Heart right ventricle (tissue), 16 donors: ENCODE data around the gene PLEKHM3. TPM values are rescaled to one million over a fixed set of nuclear protein-coding genes. Genes with fewer than 3 reads are reported as not detected.

Experiments used
- ATAC-seq, 8 donors: fragments of 200-7000 bp; cut with Tn5 transposase; one replicate each; pipeline ENCODE4 v1.9.1; 2020; ENCODE audit warnings: mild to moderate bottlenecking in 8 of 8, moderate library complexity in 8 of 8, moderate number of reproducible peaks in 1 of 8
- DNase-seq, 2 donors: peaks; one replicate each; pipeline ENCODE4 v3.0.0-alpha.2; 2020
- H3K27ac ChIP-seq, 10 donors: fragments of 200-600 bp; sonication (generic) in 2 of 10; one replicate each; pipeline versions ENCODE4 v1.5.0 to v1.8.0; 2020 to 2022; ENCODE audit warnings: mild to moderate bottlenecking in 3 of 10
- H3K27me3 ChIP-seq, 7 donors: fragments of 200-600 bp; one replicate each; pipeline ENCODE4 v1.8.0; 2021 to 2022; ENCODE audit warnings: mild to moderate bottlenecking in 2 of 7
- H3K36me3 ChIP-seq, 9 donors: fragments of 200-600 bp; sonication (generic) in 1 of 9; one replicate each; pipeline versions ENCODE4 v1.5.0 to v1.8.0; 2020 to 2022; ENCODE audit warnings: mild to moderate bottlenecking in 2 of 9
- H3K4me1 ChIP-seq, 9 donors: fragments of 200-600 bp; sonication (generic) in 1 of 9; one replicate each; pipeline versions ENCODE4 v1.5.0 to v1.8.0; 2020 to 2022; ENCODE audit warnings: mild to moderate bottlenecking in 4 of 9
- H3K4me3 ChIP-seq, 10 donors: fragments of 200-600 bp; sonication (generic) in 2 of 10; one replicate each; pipeline versions ENCODE4 v1.5.0 to v1.8.0; 2020 to 2022; ENCODE audit warnings: mild to moderate bottlenecking in 7 of 10, moderate library complexity in 2 of 10
- H3K9me3 ChIP-seq, 11 donors: fragments of 200-600 bp in 10 of 11; sonication (generic) in 2 of 11; one replicate each; pipeline versions ENCODE4 v1.5.0 to v1.8.0; 2013 to 2022; ENCODE audit warnings: mild to moderate bottlenecking in 2 of 11, control low read depth in 1 of 11, moderate library complexity in 1 of 11
- WGBS, 2 donors: extraction: QIAGEN DNeasy Blood & Tissue Kit; methylation state at CpG; one replicate each; pipeline ENCODE4 v1.1.7; 2013; ENCODE audit warnings: inconsistent platforms in 1 of 2; 5-methylcytosine and 5-hydroxymethylcytosine counted together
- intact Hi-C, 10 donors: fragments of 100-400 bp; cut with DNase I; formaldehyde crosslinking; loops; one replicate each; pipeline versions ENCODE4 v1.11.1 to v1.14.2; 2022
- polyA plus RNA-seq, 2 donors: library from polyadenylated mRNA; stranded (reverse); fragments of 200-250 nt; gene quantifications; one replicate each; pipeline ENCODE4 v1.2.3, GENCODE V29; 2013
- total RNA-seq, 10 donors: library from RNA; stranded (reverse); fragmentation: NEBNext Ultra II Directional in 3 of 10; extraction: Animal tissue kit (Norgen Biotek cat#: 25700) in 3 of 10; gene quantifications; one replicate each; pipeline versions ENCODE4 v1.2.1 to v1.2.4, GENCODE V29; 2021 to 2023
- TF ChIP-seq, protein P1 (sequence below), 9 donors: fragments of 200-600 bp; sonication (generic) in 2 of 9; IDR thresholded peaks; one replicate each; pipeline versions ENCODE4 v1.5.0 to v1.8.0; 2021 to 2022; ENCODE audit warnings: antibody characterized with exemption in 9 of 9, mild to moderate bottlenecking in 5 of 9, moderate library complexity in 1 of 9
- donor health status: Arrhythmogenic right ventricular cardiomyopathy.
- donor health status: ischemic (EF 13 %, LVEDD 7.1; RV severe dilation, severe dysfunction).
- donor health status: healthy with polysubstance abuse.
- donor health status: DM: no; HTN: yes; CAD: no.
- donor health status: DM: no; HTN: no; CAD: no.
- donor health status: ischemic (EF 25% LVEDD 6.9; RV normal size, moderate dysfunction).
- donor health status: ischemic (EF 25% LVEDD 5.7; RV mildly dilated, moderate dysfunction).
- donor health status: healthy.
- donor health status: DM: yes; HTN: yes; CAD: no.
- donor health status: Ischemic cardiomyopathy.
- donor health status: ischemic (EF 35%, LVEDD 5.7; RV mildly dilated, moderate dysfunction).
- donor health status: nonischemic (EF 11% LVEDD 7.7; RV severe dilation, severe dysfunction).
- donor health status: DM: yes; HTN: yes; CAD: no.
- donor health status: PGD.
- donor health status: ischemic (EF 29% LVEDD 5.4; RV normal size, mild dysfunction).
- donor health status: nonischemic (EF 23%, LVEDD 6.1; RV moderate dilation, normal function).

The PLEKHM3 gene
- total and polyA plus RNA-seq, 12 donors: 2.5 to 16.2 (median 14.9) TPM

DNA sequence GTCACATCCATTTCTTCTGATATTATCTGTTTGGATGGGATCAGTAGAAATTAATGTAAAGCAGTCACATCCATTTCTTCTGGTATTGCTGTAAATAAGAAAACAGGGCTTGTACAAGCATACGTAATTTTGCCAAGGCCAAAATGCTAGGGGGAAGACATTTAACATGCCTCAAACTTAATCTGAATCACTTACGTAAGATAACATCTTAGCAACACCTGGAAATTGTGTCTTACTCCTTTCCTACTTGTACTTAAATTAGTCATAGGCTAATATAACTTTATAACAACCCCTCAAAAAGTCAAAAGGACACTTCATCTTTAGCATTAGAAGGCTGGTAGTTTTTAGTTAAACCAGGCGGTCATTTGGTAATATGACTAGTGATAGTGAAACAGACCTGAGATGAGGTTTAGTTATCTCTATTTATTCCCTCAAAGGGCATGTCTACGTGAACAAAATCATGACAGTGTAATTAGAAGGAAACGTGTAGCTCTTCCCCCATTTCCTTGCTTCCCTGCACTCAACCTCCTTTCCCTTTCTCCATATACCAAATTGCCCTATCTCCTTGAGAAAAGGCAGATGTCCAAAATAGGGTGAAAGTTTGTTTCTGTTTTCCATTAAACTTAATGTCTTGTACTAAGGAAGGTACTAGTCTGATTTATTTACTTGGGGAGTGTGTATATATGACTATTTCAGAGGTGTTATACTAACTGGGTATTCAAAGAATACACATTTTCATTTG lies 156.3 kb downstream of the PLEKHM3 start:
- peak overlapping the region in 1 of 10 donors; percentile 11 for H3K27ac ChIP-seq

DNA sequence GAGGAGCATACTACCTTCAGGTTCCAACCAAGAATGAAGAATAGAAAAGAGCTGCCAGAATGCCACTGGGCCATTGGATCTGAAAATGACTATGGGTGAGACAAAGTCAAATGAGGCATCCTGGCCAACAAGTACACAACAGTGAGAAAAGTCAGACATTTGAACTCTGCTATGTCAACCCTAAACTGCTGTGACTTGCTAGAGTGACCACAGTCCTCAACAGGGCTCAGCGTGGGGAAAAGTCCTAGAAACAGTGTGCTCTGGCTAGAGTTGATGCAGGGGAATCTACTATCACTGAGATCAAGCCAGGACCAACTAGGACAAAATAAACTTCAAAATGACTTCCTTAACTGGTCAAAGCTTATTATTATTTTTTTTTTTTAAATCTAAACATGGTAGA lies 157.4 kb downstream of the PLEKHM3 start:
- Histone ChIP-seq H3K27ac (no peak overlapping the region), H3K4me3 (no peak overlapping the region), H3K36me3 (peaks cover 0 to 6% (median 0%) of the 10 kb centered on the region in 9 donors), H3K27me3 (no peaks in the 10 kb centered on the region), H3K4me1 (peaks cover 0 to 19% (median 0%) of the 10 kb centered on the region in 9 donors), H3K9me3 (no peaks in the 10 kb centered on the region)
- 96 to 97% methylated on average over 1 of the region's 1 CpG for WGBS, 2 donors
- ATAC-seq (no peak), DNase-seq (no peak)
- intact Hi-C loops: no loop called here
- TF ChIP-seq, protein P1, sequence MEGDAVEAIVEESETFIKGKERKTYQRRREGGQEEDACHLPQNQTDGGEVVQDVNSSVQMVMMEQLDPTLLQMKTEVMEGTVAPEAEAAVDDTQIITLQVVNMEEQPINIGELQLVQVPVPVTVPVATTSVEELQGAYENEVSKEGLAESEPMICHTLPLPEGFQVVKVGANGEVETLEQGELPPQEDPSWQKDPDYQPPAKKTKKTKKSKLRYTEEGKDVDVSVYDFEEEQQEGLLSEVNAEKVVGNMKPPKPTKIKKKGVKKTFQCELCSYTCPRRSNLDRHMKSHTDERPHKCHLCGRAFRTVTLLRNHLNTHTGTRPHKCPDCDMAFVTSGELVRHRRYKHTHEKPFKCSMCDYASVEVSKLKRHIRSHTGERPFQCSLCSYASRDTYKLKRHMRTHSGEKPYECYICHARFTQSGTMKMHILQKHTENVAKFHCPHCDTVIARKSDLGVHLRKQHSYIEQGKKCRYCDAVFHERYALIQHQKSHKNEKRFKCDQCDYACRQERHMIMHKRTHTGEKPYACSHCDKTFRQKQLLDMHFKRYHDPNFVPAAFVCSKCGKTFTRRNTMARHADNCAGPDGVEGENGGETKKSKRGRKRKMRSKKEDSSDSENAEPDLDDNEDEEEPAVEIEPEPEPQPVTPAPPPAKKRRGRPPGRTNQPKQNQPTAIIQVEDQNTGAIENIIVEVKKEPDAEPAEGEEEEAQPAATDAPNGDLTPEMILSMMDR (IDR thresholded peaks at IDR 0.05): no peak

More for the DNA sequence above, 156.3 kb downstream of the PLEKHM3 start:
- DNase-seq (no peak), ATAC-seq (no peak)
- Histone ChIP-seq H3K4me1 (peaks cover 0 to 19% (median 0%) of the 10 kb centered on the region in 9 donors), H3K36me3 (peaks cover 0 to 6% (median 0%) of the 10 kb centered on the region in 9 donors), H3K9me3 (no peaks in the 10 kb centered on the region), H3K4me3 (no peak overlapping the region), H3K27me3 (no peaks in the 10 kb centered on the region)
- WGBS, 2 donors: 79 to 85% methylated on average over 5 of the region's 5 CpGs
- intact Hi-C loops: no loop called here
- TF ChIP-seq, protein P1 (IDR thresholded peaks at IDR 0.05): no peak

DNA sequence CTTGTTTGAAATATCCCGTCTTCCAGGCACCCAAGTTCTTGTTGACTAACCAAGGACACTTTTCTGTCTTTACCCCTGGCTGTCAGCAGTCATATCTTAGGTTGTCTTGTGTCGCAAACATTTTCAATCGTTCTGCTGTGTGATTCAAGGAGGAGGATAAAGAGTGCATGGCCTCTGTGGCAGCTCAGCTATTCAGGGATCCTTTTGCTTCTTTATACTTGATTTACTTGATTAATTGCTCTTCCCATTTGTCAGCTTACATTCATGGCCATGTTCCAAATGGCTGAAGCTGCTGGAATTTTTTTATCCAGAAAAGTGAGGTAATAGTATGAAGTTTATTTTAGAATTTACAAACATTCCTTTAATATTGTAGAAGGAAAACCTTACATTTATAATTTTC lies 158.3 kb downstream of the PLEKHM3 start:
- Histone ChIP-seq H3K27me3 (no peaks in the 10 kb centered on the region), H3K9me3 (no peaks in the 10 kb centered on the region), H3K4me3 (no peak overlapping the region), H3K36me3 (peaks cover 0 to 6% (median 0%) of the 10 kb centered on the region in 9 donors), H3K4me1 (peaks cover 0 to 19% (median 0%) of the 10 kb centered on the region in 9 donors), H3K27ac (no peak overlapping the region)
- intact Hi-C loops: no loop called here
- DNase-seq (no peak), ATAC-seq (no peak)
- WGBS, 2 donors: 77 to 84% methylated on average over 3 of the region's 3 CpGs
- TF ChIP-seq, protein P1 (IDR thresholded peaks at IDR 0.05): no peak

DNA sequence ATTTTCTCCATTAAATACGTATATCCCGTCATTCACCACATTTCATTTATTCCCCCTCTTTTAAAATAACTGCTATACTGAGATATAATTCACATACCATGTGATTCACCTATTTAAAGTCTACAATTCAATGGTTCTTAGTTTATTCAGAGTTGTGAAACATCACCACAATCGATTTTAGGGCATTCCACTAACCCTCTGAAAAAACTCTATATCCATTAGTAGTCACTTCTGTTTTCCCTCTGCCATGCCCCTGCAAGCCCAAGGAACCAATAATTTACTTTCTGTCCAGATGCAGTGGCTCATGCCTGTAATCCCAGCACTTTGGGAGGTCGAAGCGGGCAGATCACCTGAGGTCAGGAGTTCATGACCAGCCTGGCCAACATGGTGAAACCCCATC lies 160.1 kb downstream of the PLEKHM3 start:
- DNase-seq: no peak
- Histone ChIP-seq H3K27ac (no peak overlapping the region), H3K4me3 (no peak overlapping the region), H3K9me3 (no peaks in the 10 kb centered on the region), H3K4me1 (peaks cover 0 to 22% (median 4%) of the 10 kb centered on the region in 9 donors), H3K27me3 (no peaks in the 10 kb centered on the region), H3K36me3 (peaks cover 0 to 6% (median 0%) of the 10 kb centered on the region in 9 donors)
- intact Hi-C loops: no loop called here
- ATAC-seq: no peak
- WGBS, 2 donors: 97 to 99% methylated on average over 5 of the region's 5 CpGs
- TF ChIP-seq, protein P1 (IDR thresholded peaks at IDR 0.05): no peak
